ENCODE data around the gene NLRP1.

GRCh38 chr17:5562661-5563360 lies 21.5 kb downstream of the NLRP1 start:
- TF ChIP-seq, protein P1, sequence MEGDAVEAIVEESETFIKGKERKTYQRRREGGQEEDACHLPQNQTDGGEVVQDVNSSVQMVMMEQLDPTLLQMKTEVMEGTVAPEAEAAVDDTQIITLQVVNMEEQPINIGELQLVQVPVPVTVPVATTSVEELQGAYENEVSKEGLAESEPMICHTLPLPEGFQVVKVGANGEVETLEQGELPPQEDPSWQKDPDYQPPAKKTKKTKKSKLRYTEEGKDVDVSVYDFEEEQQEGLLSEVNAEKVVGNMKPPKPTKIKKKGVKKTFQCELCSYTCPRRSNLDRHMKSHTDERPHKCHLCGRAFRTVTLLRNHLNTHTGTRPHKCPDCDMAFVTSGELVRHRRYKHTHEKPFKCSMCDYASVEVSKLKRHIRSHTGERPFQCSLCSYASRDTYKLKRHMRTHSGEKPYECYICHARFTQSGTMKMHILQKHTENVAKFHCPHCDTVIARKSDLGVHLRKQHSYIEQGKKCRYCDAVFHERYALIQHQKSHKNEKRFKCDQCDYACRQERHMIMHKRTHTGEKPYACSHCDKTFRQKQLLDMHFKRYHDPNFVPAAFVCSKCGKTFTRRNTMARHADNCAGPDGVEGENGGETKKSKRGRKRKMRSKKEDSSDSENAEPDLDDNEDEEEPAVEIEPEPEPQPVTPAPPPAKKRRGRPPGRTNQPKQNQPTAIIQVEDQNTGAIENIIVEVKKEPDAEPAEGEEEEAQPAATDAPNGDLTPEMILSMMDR (IDR thresholded peaks at IDR 0.05): no peak
- no peak for TF ChIP-seq POLR2A (IDR thresholded peaks at IDR 0.05)

All from adrenal gland (tissue), 5 donors.